Neuronal stem cell (in vitro differentiated cells): ENCODE data around the gene NXPE2. TPM values are rescaled to one million over a fixed set of nuclear protein-coding genes. Genes with fewer than 3 reads are reported as not detected.
"Not testable (repeated sequence)": the region's sequence is repeated elsewhere in the genome, so short reads cannot be mapped to it uniquely, and the experiment has no call there.

Source experiments
- DNase-seq: peaks from one replicate; pipeline ENCODE4 v3.0.0-alpha.2; 2013; ENCODE audit warnings: low spot score
- H2AFZ ChIP-seq: one replicate; pipeline ENCODE4 v1.6.1; 2013; ENCODE audit warnings: mild to moderate bottlenecking, low read length, inconsistent platforms
- H2AK5ac ChIP-seq: 2 replicates; pipeline ENCODE4 v1.6.1; 2013; ENCODE audit warnings: low read depth, mild to moderate bottlenecking, inconsistent platforms, low read length, moderate library complexity, mixed read lengths
- H2BK120ac ChIP-seq: 2 replicates; pipeline ENCODE4 v1.6.1; 2013; ENCODE audit warnings: low read depth, mild to moderate bottlenecking, inconsistent platforms, low read length, moderate library complexity, mixed read lengths
- H2BK12ac ChIP-seq: one replicate; pipeline ENCODE4 v1.6.1; 2013; ENCODE audit warnings: low read length, inconsistent platforms
- H2BK15ac ChIP-seq: 2 replicates; pipeline ENCODE4 v1.6.1; 2013; ENCODE audit warnings: mild to moderate bottlenecking, low read length, inconsistent platforms, mixed read lengths
- H2BK5ac ChIP-seq: one replicate; pipeline ENCODE4 v1.6.1; 2013; ENCODE audit warnings: inconsistent platforms, mild to moderate bottlenecking, low read length, moderate library complexity
- H3K14ac ChIP-seq: one replicate; pipeline ENCODE4 v1.6.1; 2013; ENCODE audit warnings: low read length, inconsistent platforms
- H3K18ac ChIP-seq: 2 replicates; pipeline ENCODE4 v1.6.1; 2013; ENCODE audit warnings: low read length, inconsistent platforms
- H3K23ac ChIP-seq: 2 replicates; pipeline ENCODE4 v1.6.1; 2013; ENCODE audit warnings: low read depth, mild to moderate bottlenecking, mixed read lengths, low read length, inconsistent platforms; ENCODE audit not compliant: poor library complexity
- H3K27ac ChIP-seq: replicated peaks from 3 replicates; pipeline ENCODE4 v1.5.1; 2013; ENCODE audit warnings: low read length, inconsistent platforms
- H3K27me3 ChIP-seq, 3 experiments: 2 replicates each; pipeline ENCODE4 v1.6.1; 2013; ENCODE audit warnings: low read length in 3 of 3, mild to moderate bottlenecking in 2 of 3, inconsistent platforms in 1 of 3, low read depth in 1 of 3, mixed read lengths in 1 of 3, moderate library complexity in 1 of 3; ENCODE audit not compliant: control insufficient read depth in 3 of 3, insufficient read depth in 3 of 3
- H3K36me3 ChIP-seq, 2 donors: replicated peaks in 1 of 2; 2 replicates each; pipeline ENCODE4 v1.6.1; 2013; ENCODE audit warnings: low read length in 2 of 2; ENCODE audit not compliant: control insufficient read depth in 2 of 2, insufficient read depth in 2 of 2
- H3K4ac ChIP-seq: 2 replicates; pipeline ENCODE4 v1.6.1; 2013; ENCODE audit warnings: inconsistent platforms, mild to moderate bottlenecking, low read length, moderate library complexity
- H3K4me1 ChIP-seq, 2 donors: 1 replicate in 1 of 2; 2 replicates in 1 of 2; pipeline ENCODE4 v1.6.1; 2013; ENCODE audit warnings: low read length in 2 of 2, low read depth in 1 of 2; ENCODE audit not compliant: control insufficient read depth in 2 of 2, insufficient read depth in 1 of 2
- H3K4me2 ChIP-seq: one replicate; pipeline ENCODE4 v1.6.1; 2013; ENCODE audit warnings: mild to moderate bottlenecking, low read length, inconsistent platforms; ENCODE audit not compliant: insufficient read depth, poor library complexity, severe bottlenecking
- H3K4me3 ChIP-seq, 2 donors: 2 replicates each; pipeline ENCODE4 v1.5.1; 2013; ENCODE audit warnings: low read length in 2 of 2, mild to moderate bottlenecking in 2 of 2, inconsistent platforms in 1 of 2, moderate library complexity in 1 of 2
- H3K79me1 ChIP-seq: one replicate; pipeline ENCODE4 v1.6.1; 2013; ENCODE audit warnings: low read depth, mild to moderate bottlenecking, inconsistent platforms, low read length, moderate library complexity
- H3K9ac ChIP-seq: one replicate; pipeline ENCODE4 v1.6.1; 2013; ENCODE audit warnings: mild to moderate bottlenecking, low read depth, low read length, inconsistent platforms; ENCODE audit not compliant: poor library complexity
- H3K9me3 ChIP-seq, 2 donors: replicated peaks in 1 of 2; 2 replicates each; pipeline versions ENCODE3 to v1.6.1; 2013; ENCODE audit warnings: low read length in 2 of 2, mild to moderate bottlenecking in 2 of 2, inconsistent platforms in 1 of 2, low read depth in 1 of 2, mixed read lengths in 1 of 2, moderate library complexity in 1 of 2; ENCODE audit not compliant: control insufficient read depth in 2 of 2, insufficient read depth in 1 of 2
- H4K8ac ChIP-seq: one replicate; pipeline ENCODE4 v1.6.1; 2013; ENCODE audit warnings: low read depth, mild to moderate bottlenecking, inconsistent platforms, low read length, moderate library complexity
- H4K91ac ChIP-seq: one replicate; pipeline ENCODE4 v1.6.1; 2013; ENCODE audit warnings: low read length, low read depth, mild to moderate bottlenecking, inconsistent platforms; ENCODE audit not compliant: poor library complexity
- WGBS, 2 donors: extraction: QIAGEN DNeasy Blood & Tissue Kit; methylation state at CpG; one replicate each; pipeline ENCODE4 v1.1.7; 2013; ENCODE audit warnings: missing lambda C conversion rate in 2 of 2, mixed read lengths in 1 of 2; ENCODE audit not compliant: insufficient read length in 2 of 2, insufficient replicate concordance in 1 of 2; ENCODE audit errors: extremely low coverage in 2 of 2; 5-methylcytosine and 5-hydroxymethylcytosine counted together
- polyA plus RNA-seq, 2 experiments: library from polyadenylated mRNA; stranded (reverse); fragments of 200-250 nt; gene quantifications; one replicate each; pipeline ENCODE4 v1.2.3, GENCODE V29; 2013

The NXPE2 gene
- polyA plus RNA-seq (2013, experiment 1 of 2): 0.04 TPM
- polyA plus RNA-seq (2013, experiment 2 of 2): 0.01 TPM

DNA sequence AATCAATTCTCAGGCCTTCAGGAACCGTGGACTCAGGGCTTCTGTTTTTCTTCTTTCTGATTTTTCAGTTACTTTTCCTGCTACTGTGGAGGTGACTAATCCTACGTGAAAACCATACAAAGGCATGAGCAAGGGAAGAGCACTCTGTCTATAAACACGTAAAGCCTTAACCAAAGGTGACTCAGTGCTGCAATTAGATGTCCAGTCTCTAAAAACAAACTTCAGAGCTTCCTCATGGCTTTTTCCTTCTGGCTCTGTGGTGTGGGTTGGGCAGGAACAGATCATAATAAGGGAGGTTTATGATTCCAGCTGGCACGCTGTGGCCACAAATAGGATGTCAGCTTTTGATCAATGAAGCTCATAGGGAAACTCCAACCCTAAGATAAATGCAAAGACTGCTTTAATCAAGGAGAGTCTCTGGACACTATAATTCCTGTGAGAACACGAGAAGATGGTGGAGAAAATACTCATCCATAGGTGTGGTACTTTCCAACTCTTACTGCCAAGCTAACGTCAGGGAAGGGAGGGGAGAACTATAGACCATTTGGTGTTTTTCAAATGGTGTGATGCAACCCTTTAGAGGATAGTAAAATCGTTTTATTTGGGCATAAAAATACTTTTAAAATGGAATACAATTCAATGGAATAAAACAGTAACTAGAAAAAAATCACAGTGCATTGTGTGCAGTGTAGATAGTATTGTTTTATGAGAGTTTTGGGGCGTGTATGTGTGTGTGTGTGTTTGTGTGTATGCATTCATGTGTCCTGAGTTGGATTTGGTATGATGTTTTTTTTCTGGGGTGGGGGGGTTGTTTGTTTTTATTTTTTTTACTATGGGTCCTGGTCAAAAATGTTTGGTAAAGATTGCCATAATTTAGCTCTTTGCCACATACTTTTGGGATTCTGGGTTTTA lies at the start of gene NXPE2:
NXPE2 (plus strand) TSS at position 403 of the 912 bp plus-strand sequence; CDS start at position 452, 49 bp downstream.
- no peak within 1 kb of the TSS for H3K9ac ChIP-seq
- no peak within 1 kb of the TSS for H3K4me2 ChIP-seq
- H3K27ac ChIP-seq: no peak within 1 kb of the TSS
- no peak within 1 kb of the TSS for H2BK12ac ChIP-seq
- H4K91ac ChIP-seq: no peak within 1 kb of the TSS
- no peak for DNase-seq
- H2AK5ac ChIP-seq: no peak within 1 kb of the TSS
- H3K79me1 ChIP-seq: no peaks in the 10 kb centered on the region
- H2BK15ac ChIP-seq: no peak within 1 kb of the TSS
- H3K4me1 ChIP-seq: no peaks in the 10 kb centered on the region
- WGBS, 2 donors: 100% methylated on average over 1 of the region's 8 CpGs; no CpG with 5 or more reads in 1 of the 2 donors
- no peaks in the 10 kb centered on the region for H3K36me3 ChIP-seq
- no peaks in the 10 kb centered on the region for H3K27me3 ChIP-seq
- H3K4me3 ChIP-seq: no peak within 1 kb of the TSS
- no peak within 1 kb of the TSS for H4K8ac ChIP-seq
- no peak within 1 kb of the TSS for H3K4ac ChIP-seq
- no peak within 1 kb of the TSS for H2BK120ac ChIP-seq
- peaks cover 0 to 6% of the 10 kb centered on the region in 2 donors for H3K9me3 ChIP-seq
- no peak within 1 kb of the TSS for H3K14ac ChIP-seq
- no peak within 1 kb of the TSS for H3K23ac ChIP-seq
- no peak within 1 kb of the TSS for H2AFZ ChIP-seq
- H2BK5ac ChIP-seq: no peak within 1 kb of the TSS
- H3K18ac ChIP-seq: no peak within 1 kb of the TSS

DNA sequence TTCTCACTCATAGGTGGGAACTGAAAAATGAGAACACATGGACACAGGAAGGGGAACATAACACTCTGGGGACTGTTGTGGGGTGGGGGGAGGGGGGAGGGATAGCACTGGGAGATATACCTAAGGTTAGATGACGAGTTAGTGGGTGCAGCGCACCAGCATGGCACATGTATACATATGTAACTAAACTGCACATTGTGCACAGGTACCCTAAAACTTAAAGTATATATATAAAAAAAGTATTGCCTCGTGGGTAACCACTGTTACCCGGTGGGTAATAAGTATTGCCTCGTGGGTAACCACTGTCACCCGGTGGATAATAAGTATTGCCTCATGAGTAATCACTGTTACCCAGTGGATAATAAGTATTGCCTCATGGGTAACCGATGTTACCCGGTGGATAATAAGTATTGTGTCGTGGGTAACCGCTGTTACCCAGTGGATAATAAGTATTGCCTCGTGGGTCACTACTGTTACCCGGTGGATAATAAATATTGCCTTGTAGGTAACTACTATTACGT lies 46.8 kb upstream of the NXPE2 start:
- H2BK12ac ChIP-seq, H3K79me1 ChIP-seq, H3K4me1 ChIP-seq, H3K9ac ChIP-seq, H3K23ac ChIP-seq, H2AFZ ChIP-seq, H3K4me3 ChIP-seq, H2BK15ac ChIP-seq, H2AK5ac ChIP-seq, H3K14ac ChIP-seq, H3K4ac ChIP-seq, H3K36me3 ChIP-seq, H4K91ac ChIP-seq, H4K8ac ChIP-seq, H3K4me2 ChIP-seq, H3K27ac ChIP-seq, H3K9me3 ChIP-seq, H2BK120ac ChIP-seq, H2BK5ac ChIP-seq, H3K27me3 ChIP-seq, DNase-seq, H3K18ac ChIP-seq: not testable (repeated sequence)
- no CpG with 5 or more reads among the region's 13 CpGs for WGBS, 2 donors

DNA sequence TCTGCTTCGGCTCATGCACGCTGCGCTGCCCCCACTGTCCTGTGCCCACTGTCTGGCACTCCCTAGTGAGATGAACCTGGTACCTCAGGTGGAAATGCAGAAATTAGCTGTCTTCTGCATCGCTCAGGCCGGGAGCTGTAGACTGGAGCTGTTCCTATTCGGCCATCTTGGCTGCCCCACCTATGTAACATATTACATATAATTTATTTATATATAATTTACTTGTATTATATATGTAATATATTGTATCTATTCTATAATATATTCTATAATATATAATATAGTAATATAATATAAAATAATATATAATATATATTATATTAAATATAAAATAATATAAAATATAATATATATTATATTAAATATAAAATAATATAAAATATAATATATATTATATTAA lies 38.9 kb upstream of the NXPE2 start:
- not testable (repeated sequence) for H2BK5ac ChIP-seq, H4K91ac ChIP-seq, DNase-seq

DNA sequence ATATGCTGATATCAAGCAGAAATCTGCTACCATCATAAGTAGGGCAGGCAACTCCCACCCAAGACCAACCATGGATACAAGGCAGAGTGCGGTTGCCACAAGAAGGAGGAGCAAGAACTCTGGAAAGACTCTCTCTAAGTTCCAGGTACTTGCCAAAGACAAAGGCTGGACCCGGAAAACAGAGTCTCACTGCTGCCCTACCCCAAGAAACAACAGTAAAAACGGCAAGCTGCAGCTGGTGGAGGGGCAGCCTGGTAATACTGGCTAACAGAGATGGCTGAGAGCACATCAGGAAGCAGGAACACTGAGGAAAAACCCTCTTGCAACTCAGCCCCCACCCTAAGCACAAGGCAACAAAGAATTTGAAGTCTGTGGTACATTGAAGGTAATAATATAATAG lies 27.7 kb upstream of the NXPE2 start:
- peak overlapping the region; percentile 28 for H3K18ac ChIP-seq
- H3K4ac ChIP-seq: no peak overlapping the region
- H3K79me1 ChIP-seq: no peaks in the 10 kb centered on the region
- H2BK120ac ChIP-seq: no peak overlapping the region
- no peak overlapping the region for H3K23ac ChIP-seq
- no peak overlapping the region for H3K14ac ChIP-seq
- no CpG with 5 or more reads among the region's 3 CpGs for WGBS, 2 donors
- no peak overlapping the region for H3K4me2 ChIP-seq
- no peaks in the 10 kb centered on the region for H3K9me3 ChIP-seq
- H3K4me1 ChIP-seq: no peaks in the 10 kb centered on the region
- H3K27me3 ChIP-seq: peaks cover 0 to 2% (median 0%) of the 10 kb centered on the region in 3 experiments
- H4K8ac ChIP-seq: no peak overlapping the region
- H3K27ac ChIP-seq: no peak overlapping the region
- H3K4me3 ChIP-seq: no peak overlapping the region
- H2BK5ac ChIP-seq: no peak overlapping the region
- peak overlapping the region; percentile 75 for H2AK5ac ChIP-seq
- H2AFZ ChIP-seq: no peak overlapping the region
- H4K91ac ChIP-seq: no peak overlapping the region
- H2BK15ac ChIP-seq: no peak overlapping the region
- DNase-seq: no peak
- no peak overlapping the region for H3K9ac ChIP-seq
- H3K36me3 ChIP-seq: no peaks in the 10 kb centered on the region
- H2BK12ac ChIP-seq: no peak overlapping the region

More for the DNA sequence above, 38.9 kb upstream of the NXPE2 start:
- no CpG with 5 or more reads among the region's 6 CpGs for WGBS, 2 donors
- H3K36me3 ChIP-seq, H3K18ac ChIP-seq, H2BK15ac ChIP-seq, H3K4me1 ChIP-seq, H3K4me2 ChIP-seq, H3K4ac ChIP-seq, H2AFZ ChIP-seq, H2BK120ac ChIP-seq, H3K23ac ChIP-seq, H3K79me1 ChIP-seq, H2BK12ac ChIP-seq, H3K27ac ChIP-seq, H2AK5ac ChIP-seq, H3K14ac ChIP-seq, H3K4me3 ChIP-seq, H3K9me3 ChIP-seq, H3K9ac ChIP-seq, H3K27me3 ChIP-seq, H4K8ac ChIP-seq: not testable (repeated sequence)
